ENCODE measurements around the gene AHCYL2. TPM values are rescaled to one million over a fixed set of nuclear protein-coding genes. Genes with fewer than 3 reads are reported as not detected.
"Not testable (repeated sequence)": the region's sequence is repeated elsewhere in the genome, so short reads cannot be mapped to it uniquely, and the experiment has no call there.

AHCYL2 gene
- total RNA-seq, 1 donor from 2014 or later = 26.0 TPM

DNA sequence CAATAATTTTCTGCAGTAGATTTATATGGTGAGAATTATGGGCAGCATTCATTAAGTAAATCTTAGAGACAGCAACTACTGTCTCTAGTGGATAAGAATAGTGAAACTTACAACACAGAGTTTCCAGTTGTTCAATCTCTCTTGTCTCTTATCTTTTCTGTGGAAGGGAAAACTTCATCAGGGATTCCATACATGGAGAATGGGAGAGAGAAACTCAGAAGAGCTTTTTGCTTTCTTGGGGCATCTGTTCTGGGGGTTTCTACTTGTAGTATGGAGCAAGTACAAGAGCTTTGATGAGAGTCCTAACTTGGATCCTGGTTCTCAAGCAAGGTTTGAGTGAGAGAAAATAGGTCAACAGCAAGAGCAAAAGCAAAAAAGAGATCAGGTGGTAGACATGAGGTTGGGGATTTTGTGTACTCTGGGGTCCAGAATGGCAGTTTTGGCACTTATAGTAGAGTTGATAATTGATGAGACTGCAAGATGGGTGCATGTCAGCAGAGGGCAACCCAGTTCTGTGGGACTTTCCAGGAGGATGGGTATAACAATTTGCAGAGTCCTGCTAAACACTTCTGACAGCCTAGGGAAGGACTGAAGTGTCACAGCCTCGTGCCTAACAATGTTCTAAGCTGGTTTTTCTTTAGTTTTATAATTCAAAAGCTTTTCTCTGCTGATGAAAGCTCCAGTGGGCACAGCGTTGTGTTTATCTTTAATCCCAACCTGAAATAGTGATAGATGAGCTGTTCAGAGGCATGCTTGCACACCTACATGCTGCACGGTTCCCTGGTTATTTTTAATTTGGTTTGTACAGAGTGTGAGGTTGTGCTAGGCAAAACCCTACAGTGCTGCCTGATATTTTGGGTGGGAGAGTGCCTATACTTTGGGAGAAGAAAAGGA, 177.4 kb downstream of the AHCYL2 start:
- peaks cover 14% of the 10 kb centered on the region for H3K4me1 Mint-ChIP-seq (ENCODE audit: low read depth)
- no peaks in the 10 kb centered on the region for H3K27me3 Mint-ChIP-seq
- H3K27ac Mint-ChIP-seq = no peak overlapping the region
- TF ChIP-seq, protein P1, sequence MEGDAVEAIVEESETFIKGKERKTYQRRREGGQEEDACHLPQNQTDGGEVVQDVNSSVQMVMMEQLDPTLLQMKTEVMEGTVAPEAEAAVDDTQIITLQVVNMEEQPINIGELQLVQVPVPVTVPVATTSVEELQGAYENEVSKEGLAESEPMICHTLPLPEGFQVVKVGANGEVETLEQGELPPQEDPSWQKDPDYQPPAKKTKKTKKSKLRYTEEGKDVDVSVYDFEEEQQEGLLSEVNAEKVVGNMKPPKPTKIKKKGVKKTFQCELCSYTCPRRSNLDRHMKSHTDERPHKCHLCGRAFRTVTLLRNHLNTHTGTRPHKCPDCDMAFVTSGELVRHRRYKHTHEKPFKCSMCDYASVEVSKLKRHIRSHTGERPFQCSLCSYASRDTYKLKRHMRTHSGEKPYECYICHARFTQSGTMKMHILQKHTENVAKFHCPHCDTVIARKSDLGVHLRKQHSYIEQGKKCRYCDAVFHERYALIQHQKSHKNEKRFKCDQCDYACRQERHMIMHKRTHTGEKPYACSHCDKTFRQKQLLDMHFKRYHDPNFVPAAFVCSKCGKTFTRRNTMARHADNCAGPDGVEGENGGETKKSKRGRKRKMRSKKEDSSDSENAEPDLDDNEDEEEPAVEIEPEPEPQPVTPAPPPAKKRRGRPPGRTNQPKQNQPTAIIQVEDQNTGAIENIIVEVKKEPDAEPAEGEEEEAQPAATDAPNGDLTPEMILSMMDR (IDR thresholded peaks at IDR 0.05; ENCODE audit: unreplicated experiment) = no peak
- no peaks in the 10 kb centered on the region for H3K9me3 Mint-ChIP-seq (ENCODE audit: low read depth)
- H3K4me3 Mint-ChIP-seq (ENCODE audit: low read depth) = no peak overlapping the region
- peaks cover 9% of the 10 kb centered on the region for H3K36me3 Mint-ChIP-seq (ENCODE audit: insufficient read depth)
- DNase-seq (ENCODE audit: low spot score, unreplicated experiment) = no peak

DNA sequence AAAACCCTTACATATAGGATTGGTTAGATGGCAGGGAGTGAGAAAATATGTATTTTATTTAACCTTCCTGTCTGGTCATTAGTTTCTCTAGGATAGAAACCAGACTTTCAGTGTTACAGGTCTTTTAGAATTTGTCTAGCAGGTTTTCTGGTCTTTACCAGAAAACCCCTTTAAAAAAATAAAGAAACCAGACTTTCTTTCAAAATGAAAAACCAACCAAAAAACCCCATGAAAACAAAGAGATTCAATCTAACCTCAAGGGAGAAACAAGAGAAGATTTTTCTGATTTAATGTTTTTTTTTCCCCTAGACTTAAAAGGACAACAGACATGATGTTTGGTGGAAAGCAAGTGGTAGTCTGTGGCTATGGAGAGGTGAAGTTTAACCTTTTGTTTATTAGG, 180.7 kb downstream of the AHCYL2 start:
- TF ChIP-seq, protein P1 (IDR thresholded peaks at IDR 0.05; ENCODE audit: unreplicated experiment) = no peak
- H3K4me3 Mint-ChIP-seq (ENCODE audit: low read depth) = no peak overlapping the region
- peaks cover 11% of the 10 kb centered on the region for H3K36me3 Mint-ChIP-seq (ENCODE audit: insufficient read depth)
- H3K27me3 Mint-ChIP-seq = no peaks in the 10 kb centered on the region
- H3K4me1 Mint-ChIP-seq (ENCODE audit: low read depth) = peaks cover 14% of the 10 kb centered on the region
- no peak overlapping the region for H3K27ac Mint-ChIP-seq
- no peaks in the 10 kb centered on the region for H3K9me3 Mint-ChIP-seq (ENCODE audit: low read depth)
- DNase-seq (ENCODE audit: low spot score, unreplicated experiment) = no peak

DNA sequence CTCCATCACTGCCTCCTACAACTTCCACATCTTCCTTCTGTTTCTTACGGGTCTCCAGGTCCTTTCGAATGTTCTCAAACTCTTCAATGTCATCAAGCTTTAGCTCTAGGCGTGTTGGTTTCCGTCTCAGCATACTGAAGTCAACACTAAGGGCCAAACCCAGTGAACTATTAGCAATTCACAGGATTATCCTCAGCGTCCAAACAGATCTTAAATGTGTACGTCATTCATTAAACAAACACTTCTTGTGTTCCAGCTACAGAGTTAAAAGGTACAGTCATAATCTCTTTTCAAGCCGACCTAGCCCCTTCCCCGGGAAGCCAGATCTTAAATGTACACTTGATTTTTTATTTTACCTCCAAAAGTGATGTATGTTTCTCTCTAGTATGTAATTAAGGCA, 185.4 kb downstream of the AHCYL2 start:
- not testable (repeated sequence) for H3K4me1 Mint-ChIP-seq (ENCODE audit: low read depth); H3K27me3 Mint-ChIP-seq; H3K27ac Mint-ChIP-seq; DNase-seq (ENCODE audit: low spot score, unreplicated experiment); H3K4me3 Mint-ChIP-seq (ENCODE audit: low read depth); H3K9me3 Mint-ChIP-seq (ENCODE audit: low read depth)
- H3K36me3 Mint-ChIP-seq (ENCODE audit: insufficient read depth) = peaks cover 26% of the 10 kb centered on the region

DNA sequence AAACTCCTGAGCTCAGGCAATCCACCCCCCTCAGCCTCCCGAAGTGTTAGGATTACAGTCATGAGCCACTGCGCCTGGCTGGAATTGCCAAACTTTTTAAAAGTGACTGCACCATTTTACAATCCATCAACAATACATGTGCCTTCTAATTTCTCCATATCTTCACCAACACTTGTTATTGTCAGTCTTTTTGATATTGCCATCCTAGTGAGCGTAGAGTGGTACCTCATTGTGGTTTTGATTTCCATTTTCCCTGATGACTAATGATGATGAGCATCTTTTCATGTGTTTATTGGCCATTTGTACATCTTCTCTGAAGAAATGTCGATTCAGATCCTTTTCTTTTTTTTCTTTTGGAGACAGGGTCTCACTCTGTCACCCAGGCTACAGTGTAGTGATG, 187.7 kb downstream of the AHCYL2 start:
- TF ChIP-seq, protein P1 (IDR thresholded peaks at IDR 0.05; ENCODE audit: unreplicated experiment) = no peak
- Mint-ChIP-seq H3K4me1 (ENCODE audit: low read depth) (no peaks in the 10 kb centered on the region), H3K27me3 (no peaks in the 10 kb centered on the region)

DNA sequence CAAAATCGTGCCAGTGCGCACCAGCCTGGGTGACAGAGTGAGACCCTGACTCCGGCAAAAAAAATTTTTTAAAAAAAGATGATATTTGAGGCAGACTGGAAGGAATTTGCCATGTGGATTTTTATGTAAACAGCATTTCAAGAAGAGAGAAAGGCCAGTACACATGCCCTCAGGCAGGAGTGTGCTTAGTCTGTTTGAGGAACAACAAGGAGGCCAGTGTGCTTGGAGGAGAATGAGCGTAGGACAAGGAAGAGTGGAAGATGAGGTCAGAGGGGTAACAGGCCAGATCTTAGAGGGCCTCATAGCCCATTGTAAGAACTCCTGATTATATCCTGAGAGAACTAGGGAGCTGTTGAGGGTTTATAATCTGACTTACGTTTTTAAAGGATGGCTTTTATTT, 192.2 kb downstream of the AHCYL2 start:
- Mint-ChIP-seq H3K36me3 (ENCODE audit: insufficient read depth) (peaks cover 19% of the 10 kb centered on the region), H3K27me3 (no peaks in the 10 kb centered on the region), H3K4me1 (ENCODE audit: low read depth) (no peaks in the 10 kb centered on the region), H3K4me3 (ENCODE audit: low read depth) (no peak overlapping the region), H3K27ac (no peak overlapping the region), H3K9me3 (ENCODE audit: low read depth) (peaks cover 4% of the 10 kb centered on the region)
- no peak for DNase-seq (ENCODE audit: low spot score, unreplicated experiment)
- TF ChIP-seq, protein P1 (IDR thresholded peaks at IDR 0.05; ENCODE audit: unreplicated experiment) = no peak

More for the DNA sequence above, 187.7 kb downstream of the AHCYL2 start:
- H3K27ac Mint-ChIP-seq = no peak overlapping the region
- no peak overlapping the region for H3K4me3 Mint-ChIP-seq (ENCODE audit: low read depth)
- H3K36me3 Mint-ChIP-seq (ENCODE audit: insufficient read depth) = peaks cover 25% of the 10 kb centered on the region
- H3K9me3 Mint-ChIP-seq (ENCODE audit: low read depth) = peaks cover 4% of the 10 kb centered on the region
- DNase-seq (ENCODE audit: low spot score, unreplicated experiment) = no peak
